ENCODE data around the gene SMAP1.

GRCh38 chr6:70685494-70686180 is 18.0 kb downstream of the SMAP1 start:
- TF ChIP-seq EZH2phosphoT487 (IDR thresholded peaks at IDR 0.05; ENCODE audit: insufficient read depth, low read depth) (no peak), EZH2 (IDR thresholded peaks at IDR 0.05; ENCODE audit: insufficient read depth, poor library complexity, severe bottlenecking) (no peak)

All from GM23248 (cell line).